Lower leg skin (tissue), 4 donors: ENCODE results near the gene MAST4. TPM values are rescaled to one million over a fixed set of nuclear protein-coding genes. Genes with fewer than 3 reads are reported as not detected.

Experiments
- DNase-seq, 2 donors: peaks; one replicate each; pipeline ENCODE4 v3.0.0-alpha.2; 2019; ENCODE audit warnings: low spot score in 2 of 2
- H3K4me3 ChIP-seq: fragments of 200-600 bp; sonication (generic); 2 replicates; pipeline ENCODE4 v1.5.1; 2017; ENCODE audit warnings: mild to moderate bottlenecking, low read depth; ENCODE audit not compliant: poor library complexity, severe bottlenecking
- POLR2A ChIP-seq, 2 donors: fragments of 450-650 bp; IDR thresholded peaks; one replicate each; pipeline ENCODE4 v1.6.1; 2016 to 2017; ENCODE audit warnings: antibody characterized with exemption in 2 of 2, mild to moderate bottlenecking in 1 of 2, moderate library complexity in 1 of 2
- WGBS, 2 donors: methylation state at CpG; one replicate each; pipeline ENCODE4 v1.1.5; 2018; 5-methylcytosine and 5-hydroxymethylcytosine counted together
- intact Hi-C: fragments of 100-400 bp; cut with DNase I; formaldehyde crosslinking; loops from one replicate; pipeline ENCODE4 v1.15.0; 2023; ENCODE audit warnings: low total_unique reads
- total RNA-seq, 4 donors: library from RNA; depleted of rRNA; stranded (reverse); fragments of >200 nt; gene quantifications; one replicate each; pipeline ENCODE4 v1.1.0, GENCODE V29; 2016
- TF ChIP-seq, protein P1 (sequence below), 3 donors: fragments of 450-650 bp; IDR thresholded peaks; one replicate each; pipeline ENCODE4 v1.5.1; 2016; ENCODE audit warnings: antibody characterized with exemption in 3 of 3, mild to moderate bottlenecking in 3 of 3, moderate library complexity in 2 of 3

MAST4 gene
- total RNA-seq, 4 donors from 2014 or later, result 49.0 to 109 (median 55.5) TPM

DNA sequence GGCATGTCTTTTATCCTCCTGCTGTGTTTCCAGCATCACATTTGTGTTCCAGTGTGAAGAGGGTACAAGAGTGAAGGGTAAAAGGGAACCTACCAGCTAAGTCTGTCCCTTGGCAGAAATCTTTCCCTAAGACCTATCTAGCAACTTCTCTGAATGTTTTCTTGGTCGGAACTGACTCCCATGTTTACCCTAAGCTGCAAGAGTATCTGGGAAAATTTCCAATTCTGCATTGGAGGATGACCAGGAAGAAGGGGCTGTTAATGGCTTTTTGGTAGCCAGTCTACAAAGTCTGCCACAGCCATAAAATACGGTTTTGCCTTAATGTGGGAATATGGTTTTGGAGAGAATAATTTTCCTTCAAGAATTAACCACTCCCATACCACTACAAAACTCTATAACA, 75.1 kb downstream of the MAST4 start:
- DNase-seq, result no peak
- WGBS, 2 donors, result 45 to 64% methylated on average over 2 of the region's 2 CpGs
- intact Hi-C loops, result no loop called here
- no peak overlapping the region for H3K4me3 ChIP-seq
- TF ChIP-seq, protein P1, sequence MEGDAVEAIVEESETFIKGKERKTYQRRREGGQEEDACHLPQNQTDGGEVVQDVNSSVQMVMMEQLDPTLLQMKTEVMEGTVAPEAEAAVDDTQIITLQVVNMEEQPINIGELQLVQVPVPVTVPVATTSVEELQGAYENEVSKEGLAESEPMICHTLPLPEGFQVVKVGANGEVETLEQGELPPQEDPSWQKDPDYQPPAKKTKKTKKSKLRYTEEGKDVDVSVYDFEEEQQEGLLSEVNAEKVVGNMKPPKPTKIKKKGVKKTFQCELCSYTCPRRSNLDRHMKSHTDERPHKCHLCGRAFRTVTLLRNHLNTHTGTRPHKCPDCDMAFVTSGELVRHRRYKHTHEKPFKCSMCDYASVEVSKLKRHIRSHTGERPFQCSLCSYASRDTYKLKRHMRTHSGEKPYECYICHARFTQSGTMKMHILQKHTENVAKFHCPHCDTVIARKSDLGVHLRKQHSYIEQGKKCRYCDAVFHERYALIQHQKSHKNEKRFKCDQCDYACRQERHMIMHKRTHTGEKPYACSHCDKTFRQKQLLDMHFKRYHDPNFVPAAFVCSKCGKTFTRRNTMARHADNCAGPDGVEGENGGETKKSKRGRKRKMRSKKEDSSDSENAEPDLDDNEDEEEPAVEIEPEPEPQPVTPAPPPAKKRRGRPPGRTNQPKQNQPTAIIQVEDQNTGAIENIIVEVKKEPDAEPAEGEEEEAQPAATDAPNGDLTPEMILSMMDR (IDR thresholded peaks at IDR 0.05), result no peak
- TF ChIP-seq POLR2A (IDR thresholded peaks at IDR 0.05), result no peak

DNA sequence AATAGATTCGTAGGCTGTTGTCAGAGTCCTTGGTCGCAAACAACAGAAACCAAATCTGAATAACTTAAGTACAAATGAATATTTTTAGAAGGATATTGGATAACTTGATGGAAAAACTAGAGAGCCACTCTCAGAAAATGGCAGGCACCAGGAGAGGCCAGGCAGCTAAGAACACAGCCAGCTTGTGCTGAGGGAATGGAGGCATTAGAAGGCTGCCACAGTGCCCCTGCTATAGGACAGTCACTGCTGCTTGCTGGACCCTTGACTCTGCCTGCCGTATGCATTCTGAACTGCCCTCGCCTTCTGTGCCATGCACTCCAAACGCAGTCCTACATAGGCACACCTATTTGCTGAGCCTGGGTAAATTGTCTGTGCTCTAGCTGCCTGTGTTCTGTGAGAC, 78.6 kb downstream of the MAST4 start:
- intact Hi-C loops, result no loop called here
- no peak for DNase-seq
- H3K4me3 ChIP-seq, result no peak overlapping the region
- no peak for TF ChIP-seq POLR2A (IDR thresholded peaks at IDR 0.05)
- TF ChIP-seq, protein P1 (IDR thresholded peaks at IDR 0.05), result no peak
- WGBS, 2 donors, result 86 to 92% methylated on average over 5 of the region's 5 CpGs

DNA sequence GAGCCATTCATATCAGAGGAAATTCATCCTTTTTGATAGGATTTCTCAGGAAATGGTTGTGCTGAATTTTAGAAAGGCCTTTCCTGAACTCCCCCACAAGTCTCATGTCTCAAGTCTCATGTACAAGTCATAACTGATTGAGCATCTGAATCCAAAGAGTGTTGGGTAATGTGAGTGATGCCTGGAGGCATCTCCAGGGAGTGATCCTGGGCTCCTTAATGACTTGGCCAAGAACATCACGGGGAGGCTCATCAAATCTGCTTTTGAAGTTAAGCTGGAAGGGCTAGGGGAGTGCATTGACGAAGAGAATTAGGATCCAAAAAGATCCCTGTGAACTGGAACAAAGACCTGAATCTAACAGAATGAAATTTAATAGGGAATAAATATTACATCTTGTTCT, 79.2 kb downstream of the MAST4 start:
- intact Hi-C loops, result no loop called here
- H3K4me3 ChIP-seq, result no peak overlapping the region
- no peak for DNase-seq
- 37 to 79% methylated on average over 2 of the region's 2 CpGs for WGBS, 2 donors
- TF ChIP-seq POLR2A (IDR thresholded peaks at IDR 0.05), result no peak
- TF ChIP-seq, protein P1 (IDR thresholded peaks at IDR 0.05), result no peak

DNA sequence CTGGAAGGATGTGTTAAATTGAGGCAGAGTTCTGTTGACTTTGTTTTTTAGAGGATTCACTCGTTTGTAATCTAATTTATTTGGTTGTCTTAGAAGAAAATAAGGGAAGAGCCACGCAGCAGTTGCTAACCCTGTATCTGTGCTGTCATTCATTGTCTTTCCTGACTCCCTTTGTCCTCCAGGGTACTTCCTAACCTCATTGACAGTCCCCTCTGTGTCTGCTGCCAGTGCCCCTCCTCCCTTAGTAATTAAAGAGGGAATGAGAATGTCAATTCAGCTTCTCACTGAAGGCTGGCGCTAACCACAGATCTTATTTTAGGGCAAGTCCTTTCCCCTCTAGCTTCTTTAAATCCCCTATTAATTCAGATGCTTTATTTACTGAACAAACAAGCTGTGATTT, 84.0 kb downstream of the MAST4 start:
- 62 to 75% methylated on average over 3 of the region's 3 CpGs for WGBS, 2 donors
- H3K4me3 ChIP-seq, result no peak overlapping the region
- DNase-seq, result no peak
- no peak for TF ChIP-seq POLR2A (IDR thresholded peaks at IDR 0.05)
- TF ChIP-seq, protein P1 (IDR thresholded peaks at IDR 0.05), result no peak
- intact Hi-C loops, result no loop called here

DNA sequence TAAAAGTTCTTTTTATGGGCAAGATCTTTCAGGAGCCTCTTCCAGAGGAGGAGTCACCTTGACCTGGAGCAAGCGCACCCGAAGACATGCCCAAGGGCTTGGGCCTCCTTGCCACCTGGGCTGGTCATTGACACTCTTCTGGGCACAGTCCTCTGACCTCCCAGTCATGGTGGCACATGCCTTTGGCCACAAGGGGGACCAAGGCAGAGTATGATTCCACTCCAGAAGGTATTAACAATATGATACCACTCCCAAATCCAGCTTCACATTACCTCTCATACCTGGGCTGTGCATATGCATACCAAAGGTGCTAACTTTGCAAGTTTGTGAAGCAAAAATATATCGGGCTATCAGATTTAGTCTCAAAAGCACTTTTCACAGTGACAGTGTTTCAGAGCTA, 84.6 kb downstream of the MAST4 start:
- 96% methylated on average over 3 of the region's 3 CpGs for WGBS, 2 donors
- intact Hi-C loops, result no loop called here
- DNase-seq, result no peak
- no peak overlapping the region for H3K4me3 ChIP-seq
- no peak for TF ChIP-seq POLR2A (IDR thresholded peaks at IDR 0.05)
- TF ChIP-seq, protein P1 (IDR thresholded peaks at IDR 0.05), result no peak

DNA sequence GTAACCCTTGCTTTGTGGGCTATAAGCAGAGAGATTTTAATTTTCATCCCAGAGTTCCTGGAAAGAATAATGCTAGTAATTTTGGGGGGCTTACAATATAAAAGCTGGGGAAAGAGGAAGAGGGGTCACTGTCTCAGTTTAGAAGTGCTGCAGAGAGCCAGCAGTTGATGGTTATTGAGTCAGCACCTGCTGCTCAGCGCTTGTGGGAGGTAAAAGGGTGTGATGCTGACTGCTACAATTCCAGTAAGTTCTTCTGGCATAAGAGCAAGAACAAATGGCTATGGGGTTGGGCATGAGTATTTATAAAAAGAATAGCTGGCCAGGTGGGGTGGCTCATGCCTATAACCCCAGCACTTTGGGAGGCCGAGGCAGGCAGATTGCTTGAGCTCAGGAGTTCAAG, 88.5 kb downstream of the MAST4 start:
- intact Hi-C loops, result no loop called here

More for the DNA sequence above, 88.5 kb downstream of the MAST4 start:
- TF ChIP-seq POLR2A (IDR thresholded peaks at IDR 0.05), result no peak
- TF ChIP-seq, protein P1 (IDR thresholded peaks at IDR 0.05), result no peak
- no peak overlapping the region for H3K4me3 ChIP-seq
- WGBS, 2 donors, result 92 to 98% methylated on average over 2 of the region's 2 CpGs
- no peak for DNase-seq
